HepG2 (cell line): ENCODE data around the gene TCAF1. TPM values are rescaled to one million over a fixed set of nuclear protein-coding genes. Genes with fewer than 3 reads are reported as not detected.
A peak's percentile ranks its signal among the peaks of the same experiment; 100 is the strongest.

Source experiments
- ARID5B ChIP-seq: IDR thresholded peaks from 2 replicates; pipeline ENCODE4 v1.4.0; 2020; ENCODE audit warnings: mild to moderate bottlenecking, missing genetic modification reagents
- BCL6 ChIP-seq: IDR thresholded peaks from 2 replicates; pipeline ENCODE4 v1.6.1; 2016; ENCODE audit warnings: missing genetic modification reagents, missing compliant biosample characterization
- CCAR2 ChIP-seq: fragments of 200-400 bp; formaldehyde crosslinking; optimal IDR thresholded peaks from 2 replicates; pipeline ENCODE3; 2018; ENCODE audit warnings: low read depth, mild to moderate bottlenecking, low read length, moderate library complexity
- GTF2F1 ChIP-seq: fragments of 150-350 bp; IDR thresholded peaks from 2 replicates; pipeline ENCODE4 v1.6.1; 2014; ENCODE audit warnings: low read length
- HMGA1 ChIP-seq: sonication (generic); formaldehyde crosslinking; conservative IDR thresholded peaks from 2 replicates; pipeline ENCODE4 v1.4.0; 2020; ENCODE audit warnings: missing genetic modification reagents
- MBNL3 ChIP-seq: fragments of 250-450 bp; sonication (Bioruptor Pico); conservative IDR thresholded peaks from 2 replicates; pipeline ENCODE4 v1.8.0; 2022; ENCODE audit warnings: mild to moderate bottlenecking, inconsistent platforms
- MLXIP ChIP-seq: sonication (generic); formaldehyde crosslinking; IDR thresholded peaks from 2 replicates; pipeline ENCODE4 v1.9.0; 2021; ENCODE audit warnings: missing genetic modification reagents, borderline replicate concordance
- NAIF1 ChIP-seq: sonication (generic); formaldehyde crosslinking; IDR thresholded peaks from 2 replicates; pipeline ENCODE4 v1.5.0; 2020; ENCODE audit warnings: mild to moderate bottlenecking, missing genetic modification reagents, borderline replicate concordance
- NFE2L1 ChIP-seq: sonication (generic); formaldehyde crosslinking; IDR thresholded peaks from 2 replicates; pipeline ENCODE4 v1.4.0; 2020; ENCODE audit warnings: missing genetic modification reagents, mild to moderate bottlenecking, borderline replicate concordance
- POLR2A ChIP-seq, 2 experiments: IDR thresholded peaks; 2 replicates each; pipeline ENCODE4 v1.6.1; 2011; ENCODE audit warnings: low read depth in 2 of 2, low read length in 2 of 2, mild to moderate bottlenecking in 1 of 2, moderate library complexity in 1 of 2; ENCODE audit not compliant: insufficient read depth in 1 of 2
- RAD21 ChIP-seq: fragments of 450-650 bp; formaldehyde crosslinking; IDR thresholded peaks from 2 replicates; pipeline ENCODE4 v1.5.0; 2020; ENCODE audit warnings: mild to moderate bottlenecking
- RBM22 ChIP-seq: fragments of 200-400 bp; formaldehyde crosslinking; optimal IDR thresholded peaks from 2 replicates; pipeline ENCODE3; 2017; ENCODE audit warnings: mild to moderate bottlenecking, low read length, moderate library complexity
- SALL1 ChIP-seq: sonication (generic); formaldehyde crosslinking; IDR thresholded peaks from 2 replicates; pipeline ENCODE4 v1.8.0; 2022; ENCODE audit warnings: mild to moderate bottlenecking, missing genetic modification reagents
- SMAD3 ChIP-seq: sonication (generic); formaldehyde crosslinking; IDR thresholded peaks from 2 replicates; pipeline ENCODE4 v1.4.0; 2020; ENCODE audit warnings: missing genetic modification reagents
- ZBTB20 ChIP-seq: sonication (generic); formaldehyde crosslinking; IDR thresholded peaks from 2 replicates; pipeline ENCODE4 v1.8.1; 2023; ENCODE audit warnings: missing genetic modification reagents, low read depth, mild to moderate bottlenecking, borderline replicate concordance
- ZFP90 ChIP-seq: sonication (generic); formaldehyde crosslinking; IDR thresholded peaks from 2 replicates; pipeline ENCODE4 v1.8.0; 2022; ENCODE audit warnings: missing genetic modification reagents, mild to moderate bottlenecking, inconsistent platforms, borderline replicate concordance
- ZNF274 ChIP-seq: sonication (generic); formaldehyde crosslinking; IDR thresholded peaks from 2 replicates; pipeline ENCODE4 v1.5.1; 2020; ENCODE audit warnings: mild to moderate bottlenecking, missing genetic modification reagents
- ZNF326 ChIP-seq: sonication (generic); formaldehyde crosslinking; IDR thresholded peaks from 2 replicates; pipeline ENCODE4 v1.4.0; 2020; ENCODE audit warnings: missing genetic modification reagents, borderline replicate concordance
- ZNF446 ChIP-seq: sonication (generic); formaldehyde crosslinking; IDR thresholded peaks from 2 replicates; pipeline ENCODE4 v1.5.0; 2020; ENCODE audit warnings: mild to moderate bottlenecking, missing genetic modification reagents
- ZNF501 ChIP-seq: sonication (generic); formaldehyde crosslinking; IDR thresholded peaks from 2 replicates; pipeline ENCODE4 v1.5.1; 2020; ENCODE audit warnings: mild to moderate bottlenecking, moderate library complexity, missing genetic modification reagents
- ZNF567 ChIP-seq: sonication (generic); formaldehyde crosslinking; IDR thresholded peaks from 2 replicates; pipeline ENCODE4 v1.8.1; 2023; ENCODE audit warnings: mild to moderate bottlenecking, missing genetic modification reagents, borderline replicate concordance
- ZNF598 ChIP-seq: sonication (generic); formaldehyde crosslinking; IDR thresholded peaks from 2 replicates; pipeline ENCODE4 v1.5.1; 2020; ENCODE audit warnings: mild to moderate bottlenecking, missing genetic modification reagents, borderline replicate concordance
- polyA plus RNA-seq, 8 experiments: library from polyadenylated mRNA; depleted of rRNA in 3 of 8; stranded (reverse) in 7 of 8; unstranded in 1 of 8; fragments of >200 nt; fragmentation: Illumina TruSeq in 4 of 8; extraction: Trizol in 4 of 8; gene quantifications; 2 replicates each; pipeline versions ENCODE4 v1.2.1 to v1.2.3, GENCODE V29; 2011 to 2016; ENCODE audit warnings: low read depth in 4 of 8, missing spikeins in 1 of 8, mixed read lengths in 1 of 8; ENCODE audit not compliant: insufficient read depth in 1 of 8
- total RNA-seq, 5 experiments: library from RNA; depleted of rRNA; stranded (reverse); fragments of >200 nt; fragmentation: Illumina TruSeq; extraction: Trizol; gene quantifications; 2 replicates each; pipeline ENCODE4 v1.2.3, GENCODE V29; 2016; ENCODE audit warnings: low read depth in 1 of 5
- TF ChIP-seq, protein P1 (sequence below): IDR thresholded peaks from 2 replicates; pipeline ENCODE4 v1.6.1; 2012; ENCODE audit warnings: inconsistent platforms
- TF ChIP-seq, protein P2 (sequence below): sonication (generic); formaldehyde crosslinking; IDR thresholded peaks from 2 replicates; pipeline ENCODE4 v1.5.1; 2020; ENCODE audit warnings: mild to moderate bottlenecking, missing genetic modification reagents, borderline replicate concordance

Gene TCAF1
- total and polyA plus RNA-seq, 2 of the 13 experiments (the other 11 are each of a cell fraction or from before 2014, with no cell fraction given) = 36.2 to 101 TPM

GRCh38 chr7:143900230-143900766 lies 1.7 kb downstream of the TCAF1 start (continued):
- TF ChIP-seq ZBTB20 (CRISPR knock-in tag) = no peak; the same call in 1 of the 2 replicates
- TF ChIP-seq HMGA1 = no peak
- 0 out of 2 replicates have a peak, but pooled peaks have one; percentile 27 for TF ChIP-seq NAIF1 (CRISPR knock-in tag)
- TF ChIP-seq, protein P1, sequence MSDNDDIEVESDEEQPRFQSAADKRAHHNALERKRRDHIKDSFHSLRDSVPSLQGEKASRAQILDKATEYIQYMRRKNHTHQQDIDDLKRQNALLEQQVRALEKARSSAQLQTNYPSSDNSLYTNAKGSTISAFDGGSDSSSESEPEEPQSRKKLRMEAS = peak; percentile 89
- TF ChIP-seq RBM22 = no peak
- peak; percentile 98 for TF ChIP-seq ARID5B (CRISPR knock-in tag)
- TF ChIP-seq RAD21 (CRISPR knock-in tag) = peak; percentile 25
- no peak for TF ChIP-seq ZNF326 (CRISPR knock-in tag)
- no peak for TF ChIP-seq ZFP90
- no peak for TF ChIP-seq ZNF598 (CRISPR knock-in tag)
- TF ChIP-seq NFE2L1 (CRISPR knock-in tag) = no peak
- peak; percentile 63 to 84 for TF ChIP-seq POLR2A (IDR thresholded peaks at IDR 0.05; ENCODE audit: insufficient read depth in 1 of 2, low read depth in 2 of 2, low read length in 2 of 2)
- no peak for TF ChIP-seq ZNF501
- TF ChIP-seq, protein P2, sequence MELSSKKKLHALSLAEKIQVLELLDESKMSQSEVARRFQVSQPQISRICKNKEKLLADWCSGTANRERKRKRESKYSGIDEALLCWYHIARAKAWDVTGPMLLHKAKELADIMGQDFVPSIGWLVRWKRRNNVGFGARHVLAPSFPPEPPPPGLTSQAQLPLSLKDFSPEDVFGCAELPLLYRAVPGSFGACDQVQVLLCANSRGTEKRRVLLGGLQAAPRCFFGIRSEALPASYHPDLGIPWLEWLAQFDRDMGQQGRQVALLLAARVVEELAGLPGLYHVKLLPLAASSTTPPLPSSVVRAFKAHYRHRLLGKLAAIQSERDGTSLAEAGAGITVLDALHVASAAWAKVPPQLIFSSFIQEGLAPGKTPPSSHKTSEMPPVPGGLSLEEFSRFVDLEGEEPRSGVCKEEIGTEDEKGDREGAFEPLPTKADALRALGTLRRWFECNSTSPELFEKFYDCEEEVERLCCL (CRISPR knock-in tag) = no peak
- TF ChIP-seq ZNF567 (CRISPR knock-in tag) = no peak
- no peak for TF ChIP-seq ZNF446 (CRISPR knock-in tag)
- TF ChIP-seq SALL1 = peak; percentile 95
- peak; percentile 85 for TF ChIP-seq SMAD3
- no peak for TF ChIP-seq GTF2F1
- TF ChIP-seq MBNL3 (CRISPR knock-in tag) = no peak
- TF ChIP-seq ZNF274 = no peak
- TF ChIP-seq MLXIP = no peak
- no peak for TF ChIP-seq CCAR2
- peak; percentile 79 for TF ChIP-seq BCL6 (CRISPR knock-in tag)
